ENCODE measurements around the gene TLK1. TPM values are rescaled to one million over a fixed set of nuclear protein-coding genes. Genes with fewer than 3 reads are reported as not detected.
"Not testable (repeated sequence)": the region's sequence is repeated elsewhere in the genome, so short reads cannot be mapped to it uniquely, and the experiment has no call there.

The TLK1 gene
- total and polyA plus RNA-seq, 4 donors = 12.3 to 61.8 (median 34.4) TPM

GRCh38 chr2:171163261-171163660 is 2.6 kb upstream of the TLK1 start:
- no peak for ATAC-seq (ENCODE audit: low FRiP score)
- Histone ChIP-seq H3K27me3 (ENCODE audit: control insufficient read depth in 1 of 2, insufficient read depth in 2 of 2, low read length in 1 of 2) (no peaks in the 10 kb centered on the region), H3K4me3 (ENCODE audit: low read length in 2 of 2) (no peak overlapping the region), H3K36me3 (ENCODE audit: control insufficient read depth in 1 of 2, insufficient read depth in 2 of 2, low read length in 1 of 2) (no peaks in the 10 kb centered on the region), H3K4me1 (ENCODE audit: control insufficient read depth in 1 of 2, insufficient read depth in 2 of 2, low read length in 2 of 2) (peaks cover 0 to 5% of the 10 kb centered on the region in 2 donors), H3K9me3 (ENCODE audit: control insufficient read depth, low read length) (no peaks in the 10 kb centered on the region), H3K27ac (ENCODE audit: low read depth in 1 of 2, low read length in 2 of 2) (no peak overlapping the region)
- intact Hi-C loops (cut with DNase I) = loop anchor here (5.0 to 10.0 kb wide), 4 partner anchors 99 to 269 kb away; partner anchors contain the start of genes DCAF17 (in 1 of the 2) and METTL8 (in 1 of the 2)
- DNase-seq = no peak
- WGBS, 2 donors = 88 to 90% methylated on average over 4 of the region's 4 CpGs

DNA sequence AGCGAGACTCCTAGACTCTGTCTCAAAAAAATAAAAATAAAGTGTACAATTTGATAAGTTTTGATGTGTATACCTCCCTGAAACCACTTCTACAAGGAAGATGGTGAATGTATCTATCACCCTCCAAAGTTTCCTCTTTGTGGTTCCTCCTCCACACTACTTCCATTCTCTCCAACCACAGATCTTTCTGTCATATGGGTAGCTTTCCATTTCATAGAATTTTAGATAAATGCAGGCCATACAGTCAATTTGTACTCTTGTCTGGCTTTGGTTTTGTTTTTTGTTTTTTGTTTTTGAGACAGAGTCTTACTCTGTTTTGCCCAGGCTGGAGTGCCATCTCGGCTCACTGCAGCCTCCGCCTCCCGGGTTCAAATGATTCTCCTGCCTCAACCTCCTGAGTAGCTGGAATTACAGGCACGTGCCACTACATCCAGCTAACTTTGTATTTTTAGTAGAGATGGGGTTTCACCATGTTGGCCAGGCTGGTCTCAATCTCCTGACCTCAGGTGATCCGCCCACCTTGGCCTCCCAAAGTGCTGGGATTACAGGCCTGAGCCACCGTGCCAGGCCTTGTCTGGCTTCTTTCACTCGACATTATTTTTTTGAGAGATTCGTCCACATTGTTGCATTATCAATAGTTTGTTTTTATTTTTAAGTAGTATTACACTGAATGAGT is 2.0 kb upstream of the TLK1 start:
- not testable (repeated sequence) for H3K4me1 ChIP-seq (ENCODE audit: control insufficient read depth in 1 of 2, insufficient read depth in 2 of 2, low read length in 2 of 2); H3K27ac ChIP-seq (ENCODE audit: low read depth in 1 of 2, low read length in 2 of 2); H3K4me3 ChIP-seq (ENCODE audit: low read length in 2 of 2); DNase-seq; H3K27me3 ChIP-seq (ENCODE audit: control insufficient read depth in 1 of 2, insufficient read depth in 2 of 2, low read length in 1 of 2); H3K36me3 ChIP-seq (ENCODE audit: control insufficient read depth in 1 of 2, insufficient read depth in 2 of 2, low read length in 1 of 2); H3K9me3 ChIP-seq (ENCODE audit: control insufficient read depth, low read length); ATAC-seq (ENCODE audit: low FRiP score)
- intact Hi-C loops (cut with DNase I) = loop anchor here (5.0 to 10.0 kb wide), 4 partner anchors 100 to 270 kb away; partner anchors contain the start of genes DCAF17 (in 1 of the 2) and METTL8 (in 1 of the 2)
- WGBS, 2 donors = 96% methylated on average over 9 of the region's 9 CpGs

DNA sequence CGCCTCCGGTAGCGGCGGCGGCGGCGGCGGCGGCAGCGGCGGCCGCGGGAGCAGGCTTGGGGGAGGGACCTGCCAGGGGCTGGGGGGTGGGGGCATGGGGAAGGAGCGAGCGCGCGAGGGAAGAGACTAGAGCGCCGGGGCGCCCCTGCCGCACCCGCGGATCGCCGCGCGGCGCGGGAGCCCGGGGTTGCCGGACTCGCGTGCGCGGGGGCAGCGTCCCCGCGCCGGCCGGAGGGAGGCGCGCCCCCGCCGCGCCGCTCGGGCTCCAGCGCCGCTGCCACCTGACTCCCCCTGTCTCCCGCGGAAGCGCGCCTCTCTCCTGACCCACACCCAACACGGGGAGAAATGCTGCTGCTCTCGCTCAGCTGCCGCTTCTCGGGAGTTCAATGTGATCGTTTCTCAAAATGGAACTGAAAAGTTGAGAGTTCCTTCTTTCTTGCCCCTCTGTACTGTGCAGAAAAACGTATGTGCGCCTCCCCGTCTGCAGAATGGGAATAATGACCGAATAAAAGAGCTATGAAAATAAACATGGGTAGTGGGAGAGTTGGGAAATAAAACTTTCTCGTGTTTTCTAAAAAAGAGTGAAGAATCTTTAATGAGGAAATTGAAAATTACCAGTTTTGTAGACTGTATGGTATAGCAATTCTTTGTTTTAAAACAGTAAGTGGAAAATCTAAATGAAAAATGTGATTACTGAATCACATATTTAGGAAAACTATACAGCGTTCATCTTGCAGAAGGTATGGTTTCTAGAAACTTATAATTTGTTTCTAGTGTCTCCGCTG is 455 bp upstream of the TLK1 start:
- WGBS, 2 donors = 1 to 2% methylated on average over 38 to 65 of the region's 65 CpGs
- H3K9me3 ChIP-seq (ENCODE audit: control insufficient read depth, low read length) = no peaks in the 10 kb centered on the region
- H3K4me3 ChIP-seq (ENCODE audit: low read length in 2 of 2) = peak overlapping the region; percentile 96 to 97
- DNase-seq = peak; percentile 80 to 88
- H3K27me3 ChIP-seq (ENCODE audit: control insufficient read depth in 1 of 2, insufficient read depth in 2 of 2, low read length in 1 of 2) = no peaks in the 10 kb centered on the region
- H3K4me1 ChIP-seq (ENCODE audit: control insufficient read depth in 1 of 2, insufficient read depth in 2 of 2, low read length in 2 of 2) = peaks cover 0 to 5% of the 10 kb centered on the region in 2 donors
- peak; percentile 79 for ATAC-seq (ENCODE audit: low FRiP score)
- no peaks in the 10 kb centered on the region for H3K36me3 ChIP-seq (ENCODE audit: control insufficient read depth in 1 of 2, insufficient read depth in 2 of 2, low read length in 1 of 2)
- intact Hi-C loops (cut with DNase I) = loop anchor here (5.0 to 10.0 kb wide), 4 partner anchors 101 to 271 kb away; partner anchors contain the start of genes DCAF17 (in 1 of the 2) and METTL8 (in 1 of the 2)
- peak overlapping the region; percentile 88 to 95 for H3K27ac ChIP-seq (ENCODE audit: low read depth in 1 of 2, low read length in 2 of 2)

DNA sequence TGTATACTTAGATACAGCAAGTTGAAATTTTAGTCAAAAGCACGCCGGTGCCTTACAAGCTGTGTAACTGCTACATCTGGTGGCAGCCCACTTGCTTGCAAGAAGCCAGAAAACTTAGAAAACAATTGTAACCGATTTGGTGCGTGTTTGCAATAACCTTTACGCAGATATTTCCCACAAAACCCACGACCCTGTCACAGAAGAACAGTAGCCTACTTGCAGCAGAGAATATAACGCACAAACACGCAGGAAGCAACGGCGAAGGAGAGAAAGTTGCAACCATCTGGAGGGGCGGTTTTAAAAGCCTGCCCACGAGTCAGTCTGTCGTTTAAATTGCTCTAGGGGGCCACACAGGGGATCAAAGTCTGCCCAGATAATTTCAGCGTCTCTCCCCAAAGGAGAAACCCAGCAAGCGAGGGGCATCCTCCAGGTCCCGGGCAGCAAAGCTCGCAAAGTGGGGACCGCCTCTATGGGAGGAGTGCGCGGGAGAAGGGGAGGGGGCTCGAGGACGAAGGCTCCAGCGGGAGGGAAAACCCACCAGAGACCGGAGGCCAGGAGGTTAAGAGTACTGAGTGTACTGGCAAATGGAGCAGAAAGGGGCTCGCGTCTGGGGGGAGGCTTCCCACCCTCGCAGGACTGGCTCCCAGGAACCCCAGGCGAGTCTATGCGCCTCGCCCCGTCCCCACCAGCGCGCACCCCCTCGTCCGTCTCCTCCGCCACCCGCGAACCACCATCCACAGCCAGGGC is 1.1 kb downstream of the TLK1 start:
- Histone ChIP-seq H3K27me3 (ENCODE audit: control insufficient read depth in 1 of 2, insufficient read depth in 2 of 2, low read length in 1 of 2) (no peaks in the 10 kb centered on the region), H3K4me3 (ENCODE audit: low read length in 2 of 2) (peak overlapping the region; percentile 96 to 97), H3K4me1 (ENCODE audit: control insufficient read depth in 1 of 2, insufficient read depth in 2 of 2, low read length in 2 of 2) (peaks cover 0 to 4% of the 10 kb centered on the region in 2 donors), H3K27ac (ENCODE audit: low read depth in 1 of 2, low read length in 2 of 2) (peak overlapping the region; percentile 50 to 88), H3K36me3 (ENCODE audit: control insufficient read depth in 1 of 2, insufficient read depth in 2 of 2, low read length in 1 of 2) (no peaks in the 10 kb centered on the region), H3K9me3 (ENCODE audit: control insufficient read depth, low read length) (no peaks in the 10 kb centered on the region)
- peak; percentile 70 for ATAC-seq (ENCODE audit: low FRiP score)
- WGBS, 2 donors = 0 to 1% methylated on average over 31 to 38 of the region's 38 CpGs
- DNase-seq = peak; percentile 63 to 82
- intact Hi-C loops (cut with DNase I) = loop anchor here (2.0 to 10.0 kb wide), 6 partner anchors 21 to 273 kb away; partner anchors contain the start of genes DCAF17 (in 1 of the 2) and METTL8 (in 1 of the 2)

DNA sequence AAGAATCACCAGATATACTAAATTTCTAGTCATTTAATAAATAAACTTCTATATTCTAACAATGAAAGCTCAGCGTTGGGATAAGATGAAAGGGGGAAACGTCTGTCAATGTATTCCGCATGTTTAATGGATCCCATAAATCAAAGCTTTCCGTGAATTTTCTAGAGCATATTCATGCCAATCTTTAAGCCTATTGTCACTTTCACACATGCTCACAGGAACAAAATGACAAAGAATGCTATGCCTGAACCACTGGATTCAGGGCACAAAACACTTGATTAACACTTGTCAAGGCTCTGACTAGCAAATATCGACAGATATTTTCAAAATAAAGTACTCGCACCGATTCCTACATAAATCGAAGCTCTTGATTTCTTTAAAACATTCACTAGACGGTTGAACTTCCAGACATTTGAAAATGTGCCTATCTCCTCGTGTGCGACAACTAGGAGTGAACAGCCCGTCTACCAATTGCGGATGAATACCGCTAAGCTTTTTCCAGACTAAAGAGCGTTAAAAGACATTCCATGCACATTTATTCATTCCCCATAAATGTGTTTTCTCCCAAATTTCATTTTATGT is 1.8 kb downstream of the TLK1 start:
- Histone ChIP-seq H3K36me3 (ENCODE audit: control insufficient read depth in 1 of 2, insufficient read depth in 2 of 2, low read length in 1 of 2) (no peaks in the 10 kb centered on the region), H3K4me3 (ENCODE audit: low read length in 2 of 2) (peak overlapping the region; percentile 96 to 97), H3K27ac (ENCODE audit: low read depth in 1 of 2, low read length in 2 of 2) (no peak overlapping the region), H3K27me3 (ENCODE audit: control insufficient read depth in 1 of 2, insufficient read depth in 2 of 2, low read length in 1 of 2) (no peaks in the 10 kb centered on the region), H3K9me3 (ENCODE audit: control insufficient read depth, low read length) (no peaks in the 10 kb centered on the region), H3K4me1 (ENCODE audit: control insufficient read depth in 1 of 2, insufficient read depth in 2 of 2, low read length in 2 of 2) (peaks cover 0 to 4% of the 10 kb centered on the region in 2 donors)
- WGBS, 2 donors = 12% methylated on average over 15 of the region's 15 CpGs
- DNase-seq = no peak
- intact Hi-C loops (cut with DNase I) = loop anchor here (2.0 to 5.0 kb wide), 2 partner anchors 20 to 42 kb away; no protein-coding TSS in a partner anchor
- ATAC-seq (ENCODE audit: low FRiP score) = no peak

DNA sequence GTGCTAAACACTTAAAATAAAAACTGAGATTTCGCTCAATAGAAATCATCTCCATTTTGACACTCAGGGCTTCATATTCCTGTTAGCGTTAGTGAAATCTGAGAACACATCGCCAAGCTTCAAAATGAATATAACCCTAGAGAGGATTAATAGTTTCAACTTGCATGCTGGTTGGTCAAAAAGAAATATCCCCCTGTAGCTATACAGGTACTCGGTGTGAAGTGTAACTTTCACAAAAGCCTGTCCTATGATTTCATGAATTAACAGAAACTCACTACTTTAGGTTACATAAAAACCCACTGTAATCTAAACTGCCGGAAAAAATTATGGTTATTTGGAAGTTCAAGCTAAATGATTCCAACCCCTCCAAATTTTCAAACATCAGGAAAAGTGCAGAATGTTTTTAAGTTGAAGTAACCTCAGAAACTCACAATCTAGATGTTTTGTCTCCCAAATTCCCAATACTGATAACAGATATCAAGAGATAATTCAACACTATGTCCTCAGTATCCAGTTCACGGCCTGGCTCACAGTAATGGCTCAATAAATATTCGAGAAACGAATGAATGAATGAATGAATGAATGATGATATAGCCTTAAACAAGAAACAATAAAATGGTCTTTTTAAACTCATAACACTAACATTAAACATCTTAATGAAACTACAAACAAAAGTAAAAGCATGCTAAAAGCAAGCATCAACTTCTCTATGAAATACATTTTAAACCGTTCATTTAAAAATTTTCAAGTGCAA is 2.5 kb downstream of the TLK1 start:
- Histone ChIP-seq H3K27me3 (ENCODE audit: control insufficient read depth in 1 of 2, insufficient read depth in 2 of 2, low read length in 1 of 2) (no peaks in the 10 kb centered on the region), H3K36me3 (ENCODE audit: control insufficient read depth in 1 of 2, insufficient read depth in 2 of 2, low read length in 1 of 2) (no peaks in the 10 kb centered on the region), H3K9me3 (ENCODE audit: control insufficient read depth, low read length) (no peaks in the 10 kb centered on the region), H3K4me3 (ENCODE audit: low read length in 2 of 2) (no peak overlapping the region), H3K27ac (ENCODE audit: low read depth in 1 of 2, low read length in 2 of 2) (no peak overlapping the region), H3K4me1 (ENCODE audit: control insufficient read depth in 1 of 2, insufficient read depth in 2 of 2, low read length in 2 of 2) (peaks cover 0 to 4% of the 10 kb centered on the region in 2 donors)
- WGBS, 2 donors = 76 to 77% methylated on average over 9 of the region's 9 CpGs
- intact Hi-C loops (cut with DNase I) = loop anchor here (2.0 to 5.0 kb wide), 2 partner anchors 19 to 41 kb away; no protein-coding TSS in a partner anchor
- ATAC-seq (ENCODE audit: low FRiP score) (no peak), DNase-seq (no peak)

DNA sequence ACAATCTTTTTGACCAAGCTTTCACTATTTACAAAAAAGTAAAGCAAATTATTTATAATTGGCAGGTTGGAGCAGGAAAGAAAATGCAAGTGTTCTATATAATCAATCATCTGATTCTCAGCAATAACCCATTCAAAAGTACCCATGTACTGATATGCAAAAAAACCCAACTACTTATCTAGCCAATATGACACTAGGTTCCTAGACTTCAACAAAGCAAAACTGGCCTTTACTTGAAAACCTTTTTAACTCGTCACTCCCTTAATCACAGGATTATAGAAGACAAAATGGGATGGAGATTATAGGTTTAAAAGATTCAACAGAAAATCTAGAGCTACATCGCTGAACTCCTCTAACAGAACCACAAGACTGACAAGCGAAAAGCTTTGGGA is 3.6 kb downstream of the TLK1 start:
- DNase-seq = no peak
- Histone ChIP-seq H3K4me3 (ENCODE audit: low read length in 2 of 2) (no peak overlapping the region), H3K27ac (ENCODE audit: low read depth in 1 of 2, low read length in 2 of 2) (no peak overlapping the region), H3K9me3 (ENCODE audit: control insufficient read depth, low read length) (no peaks in the 10 kb centered on the region), H3K27me3 (ENCODE audit: control insufficient read depth in 1 of 2, insufficient read depth in 2 of 2, low read length in 1 of 2) (no peaks in the 10 kb centered on the region), H3K36me3 (ENCODE audit: control insufficient read depth in 1 of 2, insufficient read depth in 2 of 2, low read length in 1 of 2) (no peaks in the 10 kb centered on the region), H3K4me1 (ENCODE audit: control insufficient read depth in 1 of 2, insufficient read depth in 2 of 2, low read length in 2 of 2) (peaks cover 0 to 4% of the 10 kb centered on the region in 2 donors)
- WGBS, 2 donors = 97% methylated on average over 3 of the region's 3 CpGs
- ATAC-seq (ENCODE audit: low FRiP score) = no peak
- intact Hi-C loops (cut with DNase I) = loop anchor here in 1 of 2 donors (5.0 kb wide), 1 partner anchor 40 kb away; no protein-coding TSS in a partner anchor
